Measurements from ENCODE around the gene L3MBTL4. TPM values are rescaled to one million over a fixed set of nuclear protein-coding genes. Genes with fewer than 3 reads are reported as not detected.
"Not testable (repeated sequence)": the region's sequence is repeated elsewhere in the genome, so short reads cannot be mapped to it uniquely, and the experiment has no call there.

L3MBTL4 gene
- total RNA-seq, 2 experiments from 2014 or later = 0.27 to 0.33 TPM

- H3K27me3 Mint-ChIP-seq; H3K4me1 Mint-ChIP-seq; CTCF ChIA-PET; POLR2A ChIA-PET; H3K36me3 Mint-ChIP-seq (ENCODE audit: low read depth); DNase-seq; H3K9me3 Mint-ChIP-seq; H3K4me3 Mint-ChIP-seq; H3K27ac Mint-ChIP-seq: not testable (repeated sequence)
Measured at GRCh38 chr18:6135901-6136300, 278.8 kb downstream of the L3MBTL4 start.

- H3K4me1 Mint-ChIP-seq; H3K36me3 Mint-ChIP-seq (ENCODE audit: low read depth); H3K4me3 Mint-ChIP-seq; POLR2A ChIA-PET; CTCF ChIA-PET; DNase-seq; H3K27me3 Mint-ChIP-seq; H3K27ac Mint-ChIP-seq; H3K9me3 Mint-ChIP-seq: not testable (repeated sequence)
Measured at GRCh38 chr18:6135029-6135428, 279.7 kb downstream of the L3MBTL4 start.

- ChIA-PET POLR2A (no interaction called here), CTCF (no interaction called here)
- no peak overlapping the region for H3K27ac Mint-ChIP-seq
- no peaks in the 10 kb centered on the region for H3K36me3 Mint-ChIP-seq (ENCODE audit: low read depth)
- H3K4me3 Mint-ChIP-seq = no peak overlapping the region
- H3K9me3 Mint-ChIP-seq = peaks cover 9% of the 10 kb centered on the region
- H3K4me1 Mint-ChIP-seq = peaks cover 2% of the 10 kb centered on the region
- DNase-seq = no peak
- no peaks in the 10 kb centered on the region for H3K27me3 Mint-ChIP-seq
Measured at GRCh38 chr18:6132751-6133368, 281.9 kb downstream of the L3MBTL4 start.

- ChIA-PET POLR2A (no interaction called here), CTCF (no interaction called here)
- no peaks in the 10 kb centered on the region for H3K9me3 Mint-ChIP-seq
- no peaks in the 10 kb centered on the region for H3K36me3 Mint-ChIP-seq (ENCODE audit: low read depth)
- no peak overlapping the region for H3K27ac Mint-ChIP-seq
- H3K4me1 Mint-ChIP-seq = no peaks in the 10 kb centered on the region
- no peak for DNase-seq
- H3K4me3 Mint-ChIP-seq = no peak overlapping the region
- peaks cover 4% of the 10 kb centered on the region for H3K27me3 Mint-ChIP-seq
Measured at GRCh38 chr18:6120820-6121279, 293.9 kb downstream of the L3MBTL4 start.

- POLR2A ChIA-PET = no interaction called here
- CTCF ChIA-PET = no interaction called here
- no peaks in the 10 kb centered on the region for H3K36me3 Mint-ChIP-seq (ENCODE audit: low read depth)
- no peak overlapping the region for H3K4me3 Mint-ChIP-seq
- DNase-seq = no peak
- no peak overlapping the region for H3K27ac Mint-ChIP-seq
- H3K27me3 Mint-ChIP-seq = peaks cover 4% of the 10 kb centered on the region
- no peaks in the 10 kb centered on the region for H3K4me1 Mint-ChIP-seq
- no peaks in the 10 kb centered on the region for H3K9me3 Mint-ChIP-seq
Measured at GRCh38 chr18:6119761-6120160, 294.9 kb downstream of the L3MBTL4 start.

GRCh38 chr18:6118080-6118479 is 296.6 kb downstream of the L3MBTL4 start:
- POLR2A ChIA-PET = no interaction called here
- CTCF ChIA-PET = no interaction called here
- no peak overlapping the region for H3K27ac Mint-ChIP-seq
- no peaks in the 10 kb centered on the region for H3K36me3 Mint-ChIP-seq (ENCODE audit: low read depth)
- no peak for DNase-seq
- H3K4me3 Mint-ChIP-seq = no peak overlapping the region
- H3K27me3 Mint-ChIP-seq = no peaks in the 10 kb centered on the region
- no peaks in the 10 kb centered on the region for H3K4me1 Mint-ChIP-seq
- H3K9me3 Mint-ChIP-seq = no peaks in the 10 kb centered on the region

GRCh38 chr18:6115710-6116109 is 299.0 kb downstream of the L3MBTL4 start:
- Mint-ChIP-seq H3K9me3 (no peaks in the 10 kb centered on the region), H3K4me1 (no peaks in the 10 kb centered on the region), H3K36me3 (ENCODE audit: low read depth) (no peaks in the 10 kb centered on the region), H3K27ac (no peak overlapping the region), H3K27me3 (no peaks in the 10 kb centered on the region), H3K4me3 (no peak overlapping the region)
- POLR2A ChIA-PET = no interaction called here
- DNase-seq = no peak
- CTCF ChIA-PET = no interaction called here

GRCh38 chr18:6113650-6114049 is 301.1 kb downstream of the L3MBTL4 start:
- ChIA-PET POLR2A (no interaction called here), CTCF (no interaction called here)
- no peaks in the 10 kb centered on the region for H3K27me3 Mint-ChIP-seq
- H3K36me3 Mint-ChIP-seq (ENCODE audit: low read depth) = no peaks in the 10 kb centered on the region
- no peaks in the 10 kb centered on the region for H3K4me1 Mint-ChIP-seq
- H3K27ac Mint-ChIP-seq = no peak overlapping the region
- no peak overlapping the region for H3K4me3 Mint-ChIP-seq
- H3K9me3 Mint-ChIP-seq = no peaks in the 10 kb centered on the region
- no peak for DNase-seq

GRCh38 chr18:6111726-6112125 is 303.0 kb downstream of the L3MBTL4 start:
- ChIA-PET POLR2A (no interaction called here), CTCF (interaction anchor here (0.5 kb wide), 1 partner anchor 100 kb away, joined by 3 read pairs; no protein-coding TSS in a partner anchor)
- Mint-ChIP-seq H3K4me1 (no peaks in the 10 kb centered on the region), H3K36me3 (ENCODE audit: low read depth) (no peaks in the 10 kb centered on the region), H3K9me3 (no peaks in the 10 kb centered on the region), H3K4me3 (no peak overlapping the region), H3K27ac (no peak overlapping the region), H3K27me3 (no peaks in the 10 kb centered on the region)
- no peak for DNase-seq

- H3K4me3 Mint-ChIP-seq = no peak overlapping the region
- H3K27me3 Mint-ChIP-seq = no peaks in the 10 kb centered on the region
- POLR2A ChIA-PET = no interaction called here
- H3K9me3 Mint-ChIP-seq = no peaks in the 10 kb centered on the region
- no peaks in the 10 kb centered on the region for H3K36me3 Mint-ChIP-seq (ENCODE audit: low read depth)
- CTCF ChIA-PET = no interaction called here
- H3K4me1 Mint-ChIP-seq = no peaks in the 10 kb centered on the region
- no peak for DNase-seq
- no peak overlapping the region for H3K27ac Mint-ChIP-seq
Measured at GRCh38 chr18:6109743-6110142, 305.0 kb downstream of the L3MBTL4 start.

GRCh38 chr18:6107794-6108193 is 306.9 kb downstream of the L3MBTL4 start:
- no peak overlapping the region for H3K27ac Mint-ChIP-seq
- H3K4me1 Mint-ChIP-seq = no peaks in the 10 kb centered on the region
- H3K9me3 Mint-ChIP-seq = no peaks in the 10 kb centered on the region
- no peak overlapping the region for H3K4me3 Mint-ChIP-seq
- no peaks in the 10 kb centered on the region for H3K36me3 Mint-ChIP-seq (ENCODE audit: low read depth)
- ChIA-PET POLR2A (no interaction called here), CTCF (no interaction called here)
- no peaks in the 10 kb centered on the region for H3K27me3 Mint-ChIP-seq
- no peak for DNase-seq

GRCh38 chr18:6106091-6106685 is 308.5 kb downstream of the L3MBTL4 start:
- no peak overlapping the region for H3K4me3 Mint-ChIP-seq
- POLR2A ChIA-PET = no interaction called here

GRCh38 chr18:6103741-6104140 is 311.0 kb downstream of the L3MBTL4 start:
- Mint-ChIP-seq H3K4me1 (no peaks in the 10 kb centered on the region), H3K4me3 (no peak overlapping the region), H3K27ac (no peak overlapping the region), H3K27me3 (no peaks in the 10 kb centered on the region), H3K9me3 (no peaks in the 10 kb centered on the region), H3K36me3 (ENCODE audit: low read depth) (no peaks in the 10 kb centered on the region)
- ChIA-PET POLR2A (no interaction called here), CTCF (no interaction called here)
- no peak for DNase-seq

More at GRCh38 chr18:6106091-6106685, 308.5 kb downstream of the L3MBTL4 start:
- Mint-ChIP-seq H3K4me1 (no peaks in the 10 kb centered on the region), H3K36me3 (ENCODE audit: low read depth) (no peaks in the 10 kb centered on the region), H3K27me3 (no peaks in the 10 kb centered on the region), H3K27ac (no peak overlapping the region), H3K9me3 (no peaks in the 10 kb centered on the region)
- CTCF ChIA-PET = no interaction called here
- DNase-seq = no peak

GRCh38 chr18:6096730-6097129 is 318.0 kb downstream of the L3MBTL4 start:
- POLR2A ChIA-PET = no interaction called here

More at GRCh38 chr18:6096730-6097129, 318.0 kb downstream of the L3MBTL4 start:
- CTCF ChIA-PET = no interaction called here
- Mint-ChIP-seq H3K27me3 (no peaks in the 10 kb centered on the region), H3K27ac (no peak overlapping the region), H3K36me3 (ENCODE audit: low read depth) (no peaks in the 10 kb centered on the region), H3K9me3 (no peaks in the 10 kb centered on the region), H3K4me3 (no peak overlapping the region), H3K4me1 (no peaks in the 10 kb centered on the region)
- DNase-seq = no peak

All from activated CD4-positive, alpha-beta T cell treated with anti-CD3 and anti-CD28 coated beads, Interleukin-2, amount 10 ng/mL, durations not matched to agents 7 days and 5 days (primary cell).